H1 (cell line): ENCODE measurements around the gene LRRC8D. TPM values are rescaled to one million over a fixed set of nuclear protein-coding genes. Genes with fewer than 3 reads are reported as not detected.

Source experiments
- CHD7 ChIP-seq: fragments of 300-600 bp; sonication (generic); IDR thresholded peaks from 2 replicates; pipeline ENCODE4 v1.7.1; 2012; ENCODE audit warnings: low read length, moderate library complexity, mild to moderate bottlenecking, inconsistent platforms; ENCODE audit not compliant: insufficient replicate concordance
- JUN ChIP-seq: IDR thresholded peaks from 2 replicates; pipeline ENCODE4 v1.6.1; 2011; ENCODE audit warnings: low read depth, mild to moderate bottlenecking, improper control_type of control experiment, low read length
- SAP30 ChIP-seq: fragments of 300-600 bp; sonication (generic); IDR thresholded peaks from 2 replicates; pipeline ENCODE4 v1.7.1; 2012; ENCODE audit warnings: low read length, moderate library complexity, mild to moderate bottlenecking, inconsistent platforms; ENCODE audit not compliant: insufficient read depth, insufficient replicate concordance
- SP1 ChIP-seq: IDR thresholded peaks from 2 replicates; pipeline ENCODE4 v1.6.1; 2011; ENCODE audit warnings: low read depth, low read length
- polyA plus RNA-seq, 7 experiments: library from polyadenylated mRNA; depleted of rRNA in 3 of 7; stranded (reverse) in 5 of 7; unstranded in 2 of 7; fragments of >200 nt in 5 of 7; fragments of 200-250 nt in 2 of 7; gene quantifications; 1 replicate in 5 of 7; 2 replicates in 1 of 7; 4 replicates in 1 of 7; pipeline versions ENCODE4 v1.2.1 to v1.2.3, GENCODE V29; 2011 to 2013; ENCODE audit warnings: missing spikeins in 2 of 7, mixed read lengths in 2 of 7
- total RNA-seq: library from RNA; stranded (reverse); fragmentation: NEBNext Ultra II Directional; extraction: Animal tissue kit (Norgen Biotek cat#: 25700); gene quantifications from 2 replicates; pipeline ENCODE4 v1.2.1, GENCODE V29; 2021

Gene LRRC8D
- total and polyA plus RNA-seq, 2 of the 8 experiments (the other 6 are each of a cell fraction or from before 2014, with no cell fraction given): 42.0 to 58.5 TPM

- no peak for TF ChIP-seq CHD7
- no peak for TF ChIP-seq SP1
- no peak for TF ChIP-seq SAP30
- TF ChIP-seq JUN: no peak
These were observed 118.3 kb downstream of the LRRC8D start (continued) for GRCh38 chr1:89939059-89939570.
